ENCODE data around the gene TRMT2B. TPM values are rescaled to one million over a fixed set of nuclear protein-coding genes. Genes with fewer than 3 reads are reported as not detected.

The TRMT2B gene
- total and polyA plus RNA-seq, 2 of the 13 experiments (the other 11 are each of a cell fraction or from before 2014, with no cell fraction given) = 7.0 to 11.2 TPM

GRCh38 chrX:101051549-101052302 is at the start of gene TRMT2B (continued):
- TF ChIP-seq REST (IDR thresholded peaks at IDR 0.05; ENCODE audit: borderline replicate concordance in 1 of 2, low read depth in 1 of 2, low read length in 2 of 2) (no peak), TSC22D2 (CRISPR knock-in tag; IDR thresholded peaks at IDR 0.05; ENCODE audit: borderline replicate concordance) (no peak), HMG20B (CRISPR knock-in tag; conservative IDR thresholded peaks at IDR 0.05) (no peak), UBTF (CRISPR knock-in tag; IDR thresholded peaks at IDR 0.05) (peak; percentile 21; the same call in 1 of the 2 replicates), ZNF292 (CRISPR knock-in tag; IDR thresholded peaks at IDR 0.05; ENCODE audit: borderline replicate concordance, low read depth) (peak; percentile 43; the same call in 1 of the 2 replicates), PHF21A (CRISPR knock-in tag; IDR thresholded peaks at IDR 0.05) (no peak), ARID4A (CRISPR knock-in tag; IDR thresholded peaks at IDR 0.05; ENCODE audit: borderline replicate concordance) (peak; percentile 44; the same call in 1 of the 2 replicates), ATF3 (CRISPR knock-in tag; IDR thresholded peaks at IDR 0.05) (no peak), ZNF674 (CRISPR knock-in tag; IDR thresholded peaks at IDR 0.05; ENCODE audit: low read depth) (no peak), ZSCAN30 (CRISPR knock-in tag; IDR thresholded peaks at IDR 0.05) (no peak), ZNF556 (CRISPR knock-in tag; IDR thresholded peaks at IDR 0.05; ENCODE audit: borderline replicate concordance) (no peak), POLR2AphosphoS5 (IDR thresholded peaks at IDR 0.05; ENCODE audit: low read depth, low read length) (peak; percentile 8; the same call in 1 of the 2 replicates), IKZF4 (CRISPR knock-in tag; IDR thresholded peaks at IDR 0.05; ENCODE audit: borderline replicate concordance, low read depth, not compliant biosample characterization) (no peak), STAT5B (CRISPR knock-in tag; IDR thresholded peaks at IDR 0.05) (no peak)
